Skeletal muscle tissue (tissue), 4 donors: ENCODE data around the gene C1orf53. TPM values are rescaled to one million over a fixed set of nuclear protein-coding genes. Genes with fewer than 3 reads are reported as not detected.

Experiments
- H3K27ac ChIP-seq: one replicate; pipeline ENCODE4 v1.7.0; 2013; ENCODE audit warnings: mild to moderate bottlenecking, low read depth, low read length, inconsistent platforms
- H3K27me3 ChIP-seq, 3 donors: one replicate each; pipeline ENCODE4 v1.7.0; 2013; ENCODE audit warnings: low read length in 3 of 3; ENCODE audit not compliant: control insufficient read depth in 3 of 3, insufficient read depth in 3 of 3
- H3K36me3 ChIP-seq, 3 donors: one replicate each; pipeline ENCODE4 v1.7.0; 2013; ENCODE audit warnings: low read length in 3 of 3; ENCODE audit not compliant: control insufficient read depth in 3 of 3, insufficient read depth in 3 of 3
- H3K4me1 ChIP-seq, 3 donors: one replicate each; pipeline ENCODE4 v1.7.0; 2013; ENCODE audit warnings: low read length in 3 of 3, mild to moderate bottlenecking in 3 of 3; ENCODE audit not compliant: control insufficient read depth in 3 of 3, insufficient read depth in 3 of 3
- H3K4me3 ChIP-seq, 3 donors: one replicate each; pipeline ENCODE4 v1.7.0; 2013; ENCODE audit warnings: low read length in 3 of 3
- H3K9ac ChIP-seq, 3 donors: one replicate each; pipeline ENCODE4 v1.7.0; 2013; ENCODE audit warnings: low read length in 3 of 3, mild to moderate bottlenecking in 3 of 3, moderate library complexity in 2 of 3, low read depth in 1 of 3
- H3K9me3 ChIP-seq, 3 donors: one replicate each; pipeline ENCODE4 v1.7.0; 2013; ENCODE audit warnings: low read length in 3 of 3; ENCODE audit not compliant: control insufficient read depth in 3 of 3
- total RNA-seq: library from RNA; depleted of rRNA; stranded (reverse); fragments of >200 nt; gene quantifications from one replicate; pipeline ENCODE4 v1.2.3, GENCODE V29; 2014
- donor health status: Osteomylitis.

Gene C1orf53
- total RNA-seq, 1 donor from 2014 or later: not detected

- Histone ChIP-seq H3K27me3 (peaks cover 33 to 48% (median 36%) of the 10 kb centered on the region in 3 donors), H3K9ac (no peak overlapping the region), H3K4me3 (no peak overlapping the region), H3K36me3 (no peaks in the 10 kb centered on the region), H3K9me3 (no peaks in the 10 kb centered on the region), H3K27ac (no peak overlapping the region), H3K4me1 (peaks cover 9 to 17% (median 16%) of the 10 kb centered on the region in 3 donors)
These were observed 3.4 kb downstream of the C1orf53 start for GRCh38 chr1:197905699-197906351.

GRCh38 chr1:197907846-197908616 is 5.6 kb downstream of the C1orf53 start:
- Histone ChIP-seq H3K27me3 (peaks cover 54 to 69% (median 58%) of the 10 kb centered on the region in 3 donors), H3K4me3 (no peak overlapping the region), H3K9ac (no peak overlapping the region), H3K9me3 (no peaks in the 10 kb centered on the region), H3K36me3 (no peaks in the 10 kb centered on the region), H3K27ac (no peak overlapping the region), H3K4me1 (peaks cover 17 to 30% (median 29%) of the 10 kb centered on the region in 3 donors)

GRCh38 chr1:197908716-197909220 is 6.3 kb downstream of the C1orf53 start:
- Histone ChIP-seq H3K9me3 (no peaks in the 10 kb centered on the region), H3K27ac (no peak overlapping the region), H3K4me3 (no peak overlapping the region), H3K27me3 (peaks cover 62 to 76% (median 65%) of the 10 kb centered on the region in 3 donors), H3K9ac (no peak overlapping the region), H3K4me1 (peaks cover 20 to 35% (median 34%) of the 10 kb centered on the region in 3 donors), H3K36me3 (no peaks in the 10 kb centered on the region)

GRCh38 chr1:197909384-197909783 is 7.0 kb downstream of the C1orf53 start:
- Histone ChIP-seq H3K9me3 (no peaks in the 10 kb centered on the region), H3K9ac (no peak overlapping the region), H3K4me1 (peaks cover 20 to 35% (median 34%) of the 10 kb centered on the region in 3 donors), H3K36me3 (no peaks in the 10 kb centered on the region), H3K27me3 (peaks cover 68 to 82% (median 71%) of the 10 kb centered on the region in 3 donors), H3K4me3 (no peak overlapping the region), H3K27ac (no peak overlapping the region)

GRCh38 chr1:197910120-197910991 is 7.9 kb downstream of the C1orf53 start:
- peaks cover 77 to 89% (median 81%) of the 10 kb centered on the region in 3 donors for H3K27me3 ChIP-seq
- H3K9me3 ChIP-seq: no peaks in the 10 kb centered on the region
- H3K36me3 ChIP-seq: no peaks in the 10 kb centered on the region
- peaks cover 20 to 36% (median 35%) of the 10 kb centered on the region in 3 donors for H3K4me1 ChIP-seq
- no peak overlapping the region for H3K27ac ChIP-seq
- H3K9ac ChIP-seq: no peak overlapping the region
- no peak overlapping the region for H3K4me3 ChIP-seq

- H3K27ac ChIP-seq: no peak overlapping the region
- H3K4me3 ChIP-seq: peak overlapping the region in 2 of 3 donors; percentile 41 to 47
- no peaks in the 10 kb centered on the region for H3K36me3 ChIP-seq
- no peak overlapping the region for H3K9ac ChIP-seq
- H3K4me1 ChIP-seq: peaks cover 27 to 44% (median 44%) of the 10 kb centered on the region in 3 donors
- peaks cover 84 to 94% (median 90%) of the 10 kb centered on the region in 3 donors for H3K27me3 ChIP-seq
- H3K9me3 ChIP-seq: no peaks in the 10 kb centered on the region
These were observed 8.9 kb downstream of the C1orf53 start for GRCh38 chr1:197911111-197911856.

- Histone ChIP-seq H3K9ac (no peak overlapping the region), H3K27me3 (peaks cover 92 to 99% (median 98%) of the 10 kb centered on the region in 3 donors), H3K4me1 (peaks cover 33 to 52% (median 50%) of the 10 kb centered on the region in 3 donors), H3K36me3 (no peaks in the 10 kb centered on the region), H3K9me3 (no peaks in the 10 kb centered on the region), H3K4me3 (peak overlapping the region in 2 of 3 donors; percentile 36 to 47), H3K27ac (no peak overlapping the region)
These were observed 9.6 kb downstream of the C1orf53 start for GRCh38 chr1:197911857-197912696.

- Histone ChIP-seq H3K27ac (no peak overlapping the region), H3K36me3 (no peaks in the 10 kb centered on the region), H3K27me3 (peaks cover 97 to 99% (median 99%) of the 10 kb centered on the region in 3 donors), H3K9ac (peak overlapping the region in 1 of 3 donors; percentile 25), H3K4me1 (peaks cover 41 to 60% (median 57%) of the 10 kb centered on the region in 3 donors), H3K4me3 (peak overlapping the region in 2 of 3 donors; percentile 36 to 44), H3K9me3 (no peaks in the 10 kb centered on the region)
These were observed 10.5 kb downstream of the C1orf53 start for GRCh38 chr1:197912739-197913494.
